HG02571 (cell line): Measurements from ENCODE around the gene PRAC1.
"Not testable (repeated sequence)": the region's sequence is repeated elsewhere in the genome, so short reads cannot be mapped to it uniquely, and the experiment has no call there.

Experiments
- ATAC-seq: cut with Tn5 transposase; IDR thresholded peaks from one replicate; pipeline ENCODE4 v1.9.1; 2021; ENCODE audit warnings: mild to moderate bottlenecking, moderate library complexity; ENCODE audit not compliant: unreplicated experiment

The PRAC1 gene

GRCh38 chr17:48727415-48728175, 5.3 kb upstream of the PRAC1 start:
- no peak for ATAC-seq

- ATAC-seq, result no peak
These were observed 4.6 kb upstream of the PRAC1 start for GRCh38 chr17:48726916-48727286.

- ATAC-seq, result no peak
These were observed 4.0 kb upstream of the PRAC1 start for GRCh38 chr17:48726114-48726915.

- no peak for ATAC-seq
These were observed 3.2 kb upstream of the PRAC1 start for GRCh38 chr17:48725288-48726064.

- no peak for ATAC-seq
These were observed 2.6 kb upstream of the PRAC1 start for GRCh38 chr17:48725004-48725287.

GRCh38 chr17:48724251-48725003, 2.1 kb upstream of the PRAC1 start:
- no peak for ATAC-seq

GRCh38 chr17:48723423-48724250, 1.3 kb upstream of the PRAC1 start:
- no peak for ATAC-seq

- ATAC-seq, result no peak
These were observed 651 bp upstream of the PRAC1 start, which contains the start of gene PRAC2 for GRCh38 chr17:48722915-48723422. PRAC2 (plus strand) TSS chr17:48723185; CDS start chr17:48724411, 1,226 bp downstream.

GRCh38 chr17:48721009-48721402, 1.3 kb downstream of the PRAC1 start:
- ATAC-seq, result no peak

- no peak for ATAC-seq
These were observed 1.9 kb downstream of the PRAC1 start for GRCh38 chr17:48720266-48721008.

GRCh38 chr17:48719642-48720265, 2.6 kb downstream of the PRAC1 start:
- no peak for ATAC-seq

- ATAC-seq, result no peak
These were observed 3.3 kb downstream of the PRAC1 start for GRCh38 chr17:48718761-48719641.

- no peak for ATAC-seq
These were observed 4.0 kb downstream of the PRAC1 start for GRCh38 chr17:48718227-48718760.

GRCh38 chr17:48717367-48718226, 4.7 kb downstream of the PRAC1 start:
- no peak for ATAC-seq

- ATAC-seq, result not testable (repeated sequence)
These were observed 5.8 kb downstream of the PRAC1 start for GRCh38 chr17:48716549-48716948.
